Measurements from ENCODE around the gene PRKCZ.

GRCh38 chr1:2036287-2036686 lies 13.9 kb upstream of the PRKCZ start:
- TF ChIP-seq, protein P1, sequence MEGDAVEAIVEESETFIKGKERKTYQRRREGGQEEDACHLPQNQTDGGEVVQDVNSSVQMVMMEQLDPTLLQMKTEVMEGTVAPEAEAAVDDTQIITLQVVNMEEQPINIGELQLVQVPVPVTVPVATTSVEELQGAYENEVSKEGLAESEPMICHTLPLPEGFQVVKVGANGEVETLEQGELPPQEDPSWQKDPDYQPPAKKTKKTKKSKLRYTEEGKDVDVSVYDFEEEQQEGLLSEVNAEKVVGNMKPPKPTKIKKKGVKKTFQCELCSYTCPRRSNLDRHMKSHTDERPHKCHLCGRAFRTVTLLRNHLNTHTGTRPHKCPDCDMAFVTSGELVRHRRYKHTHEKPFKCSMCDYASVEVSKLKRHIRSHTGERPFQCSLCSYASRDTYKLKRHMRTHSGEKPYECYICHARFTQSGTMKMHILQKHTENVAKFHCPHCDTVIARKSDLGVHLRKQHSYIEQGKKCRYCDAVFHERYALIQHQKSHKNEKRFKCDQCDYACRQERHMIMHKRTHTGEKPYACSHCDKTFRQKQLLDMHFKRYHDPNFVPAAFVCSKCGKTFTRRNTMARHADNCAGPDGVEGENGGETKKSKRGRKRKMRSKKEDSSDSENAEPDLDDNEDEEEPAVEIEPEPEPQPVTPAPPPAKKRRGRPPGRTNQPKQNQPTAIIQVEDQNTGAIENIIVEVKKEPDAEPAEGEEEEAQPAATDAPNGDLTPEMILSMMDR (conservative IDR thresholded peaks at IDR 0.05; ENCODE audit: low read depth, low read length): no peak
- TF ChIP-seq POLR2A (IDR thresholded peaks at IDR 0.05; ENCODE audit: low read depth, low read length): no peak
- TF ChIP-seq, protein P2, sequence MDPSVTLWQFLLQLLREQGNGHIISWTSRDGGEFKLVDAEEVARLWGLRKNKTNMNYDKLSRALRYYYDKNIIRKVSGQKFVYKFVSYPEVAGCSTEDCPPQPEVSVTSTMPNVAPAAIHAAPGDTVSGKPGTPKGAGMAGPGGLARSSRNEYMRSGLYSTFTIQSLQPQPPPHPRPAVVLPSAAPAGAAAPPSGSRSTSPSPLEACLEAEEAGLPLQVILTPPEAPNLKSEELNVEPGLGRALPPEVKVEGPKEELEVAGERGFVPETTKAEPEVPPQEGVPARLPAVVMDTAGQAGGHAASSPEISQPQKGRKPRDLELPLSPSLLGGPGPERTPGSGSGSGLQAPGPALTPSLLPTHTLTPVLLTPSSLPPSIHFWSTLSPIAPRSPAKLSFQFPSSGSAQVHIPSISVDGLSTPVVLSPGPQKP (IDR thresholded peaks at IDR 0.05; ENCODE audit: borderline replicate concordance, low read depth, low read length): no peak
- no peak for TF ChIP-seq CHD1 (IDR thresholded peaks at IDR 0.05; ENCODE audit: low read depth, low read length)
